Measurements from ENCODE around the gene COL12A1.

- TF ChIP-seq CTCF (IDR thresholded peaks at IDR 0.05) (no peak), POLR2A (IDR thresholded peaks at IDR 0.05) (no peak)
These were observed 33.9 kb downstream of the COL12A1 start for GRCh38 chr6:75171986-75172385.

Measured in Peyer's patch (tissue), 4 donors.